HFFc6 (cell line): ENCODE data around the gene FAAP20. TPM values are rescaled to one million over a fixed set of nuclear protein-coding genes. Genes with fewer than 3 reads are reported as not detected.

Experiments
- DNase-seq: peaks from one replicate; pipeline ENCODE4 v3.0.0-alpha.2; 2018
- H3K27ac Mint-ChIP-seq: 2 replicates; pipeline ENCODE4 v1.8.0; 2020; ENCODE audit warnings: mild to moderate bottlenecking, mixed read lengths
- H3K27me3 Mint-ChIP-seq: 2 replicates; pipeline ENCODE4 v1.8.0; 2021; ENCODE audit warnings: mild to moderate bottlenecking, moderate library complexity, mixed read lengths; ENCODE audit not compliant: insufficient read depth
- H3K36me3 Mint-ChIP-seq: 2 replicates; pipeline ENCODE4 v1.8.0; 2021; ENCODE audit warnings: low read depth, mixed read lengths
- H3K4me1 Mint-ChIP-seq: 2 replicates; pipeline ENCODE4 v1.8.0; 2020; ENCODE audit warnings: low read depth, mixed read lengths
- H3K4me3 Mint-ChIP-seq: 2 replicates; pipeline ENCODE4 v1.8.0; 2020; ENCODE audit warnings: mild to moderate bottlenecking, moderate library complexity, mixed read lengths
- H3K9me3 Mint-ChIP-seq: 2 replicates; pipeline ENCODE4 v1.8.0; 2020; ENCODE audit warnings: mild to moderate bottlenecking, mixed read lengths
- total RNA-seq, 6 experiments: library from RNA; stranded (reverse); fragmentation: NEBNext Ultra II Directional; extraction: Animal tissue kit (Norgen Biotek cat#: 25700); gene quantifications; 2 replicates in 1 of 6; 3 replicates in 5 of 6; pipeline ENCODE4 v1.2.3, GENCODE V29; 2021
- TF ChIP-seq, protein P1 (sequence below): fragments of 200-600 bp; sonication (generic); IDR thresholded peaks from 2 replicates; pipeline ENCODE4 v1.5.0; 2021; ENCODE audit warnings: antibody characterized with exemption, mild to moderate bottlenecking

The FAAP20 gene
- total RNA-seq, 6 experiments from 2014 or later, result 75.3 to 97.4 (median 82.7) TPM

DNA sequence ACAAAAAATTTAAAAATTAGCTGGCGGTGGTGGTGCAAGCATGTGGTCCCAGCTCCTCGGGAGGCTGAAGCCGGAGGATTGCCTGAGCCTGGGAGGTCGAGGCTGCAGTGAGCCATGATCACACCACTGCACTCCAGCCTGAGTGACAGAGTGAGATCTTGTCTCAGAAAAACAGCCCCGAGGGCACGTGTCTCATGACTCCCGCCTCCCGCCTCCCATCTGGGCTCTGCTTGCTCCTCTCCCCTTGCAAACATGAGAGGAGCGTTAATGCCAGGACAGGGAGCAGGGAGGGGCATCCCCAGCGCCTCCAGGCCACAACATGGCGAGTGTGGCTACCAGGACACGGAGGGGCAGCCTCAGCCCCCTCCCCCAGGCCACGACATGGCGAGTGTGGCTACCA, 28.3 kb downstream of the FAAP20 start:
- DNase-seq, result no peak
- H3K9me3 Mint-ChIP-seq, result peaks cover 22% of the 10 kb centered on the region
- peaks cover 11% of the 10 kb centered on the region for H3K4me1 Mint-ChIP-seq
- H3K36me3 Mint-ChIP-seq, result peaks cover 5% of the 10 kb centered on the region
- H3K27me3 Mint-ChIP-seq, result peaks cover 39% of the 10 kb centered on the region
- no peak overlapping the region for H3K27ac Mint-ChIP-seq
- H3K4me3 Mint-ChIP-seq, result no peak overlapping the region
- TF ChIP-seq, protein P1, sequence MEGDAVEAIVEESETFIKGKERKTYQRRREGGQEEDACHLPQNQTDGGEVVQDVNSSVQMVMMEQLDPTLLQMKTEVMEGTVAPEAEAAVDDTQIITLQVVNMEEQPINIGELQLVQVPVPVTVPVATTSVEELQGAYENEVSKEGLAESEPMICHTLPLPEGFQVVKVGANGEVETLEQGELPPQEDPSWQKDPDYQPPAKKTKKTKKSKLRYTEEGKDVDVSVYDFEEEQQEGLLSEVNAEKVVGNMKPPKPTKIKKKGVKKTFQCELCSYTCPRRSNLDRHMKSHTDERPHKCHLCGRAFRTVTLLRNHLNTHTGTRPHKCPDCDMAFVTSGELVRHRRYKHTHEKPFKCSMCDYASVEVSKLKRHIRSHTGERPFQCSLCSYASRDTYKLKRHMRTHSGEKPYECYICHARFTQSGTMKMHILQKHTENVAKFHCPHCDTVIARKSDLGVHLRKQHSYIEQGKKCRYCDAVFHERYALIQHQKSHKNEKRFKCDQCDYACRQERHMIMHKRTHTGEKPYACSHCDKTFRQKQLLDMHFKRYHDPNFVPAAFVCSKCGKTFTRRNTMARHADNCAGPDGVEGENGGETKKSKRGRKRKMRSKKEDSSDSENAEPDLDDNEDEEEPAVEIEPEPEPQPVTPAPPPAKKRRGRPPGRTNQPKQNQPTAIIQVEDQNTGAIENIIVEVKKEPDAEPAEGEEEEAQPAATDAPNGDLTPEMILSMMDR, result no peak

DNA sequence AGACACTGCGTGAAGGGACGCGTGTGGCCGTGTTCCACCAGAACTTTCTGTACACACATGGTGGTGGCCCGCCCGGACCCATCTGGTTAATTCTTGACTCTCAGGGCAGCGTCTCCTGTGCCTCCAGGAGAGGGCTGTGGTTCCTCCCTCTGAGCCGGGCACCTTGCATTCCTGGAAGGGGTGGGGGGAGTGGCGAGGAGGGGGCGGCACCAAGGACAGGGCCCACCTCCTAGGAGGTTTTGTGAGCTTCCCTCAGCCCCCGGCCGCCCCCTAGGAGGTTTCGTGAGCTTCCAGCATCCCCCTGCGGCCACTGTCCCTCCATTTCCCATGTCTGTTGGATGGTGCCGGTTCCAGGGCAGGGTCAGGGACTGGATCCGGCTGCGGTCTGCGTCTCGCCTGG, 28.9 kb downstream of the FAAP20 start:
- H3K27me3 Mint-ChIP-seq, result peaks cover 39% of the 10 kb centered on the region
- peaks cover 5% of the 10 kb centered on the region for H3K36me3 Mint-ChIP-seq
- no peak overlapping the region for H3K27ac Mint-ChIP-seq
- peaks cover 22% of the 10 kb centered on the region for H3K9me3 Mint-ChIP-seq
- peaks cover 8% of the 10 kb centered on the region for H3K4me1 Mint-ChIP-seq
- TF ChIP-seq, protein P1, result no peak
- no peak for DNase-seq
- H3K4me3 Mint-ChIP-seq, result no peak overlapping the region

DNA sequence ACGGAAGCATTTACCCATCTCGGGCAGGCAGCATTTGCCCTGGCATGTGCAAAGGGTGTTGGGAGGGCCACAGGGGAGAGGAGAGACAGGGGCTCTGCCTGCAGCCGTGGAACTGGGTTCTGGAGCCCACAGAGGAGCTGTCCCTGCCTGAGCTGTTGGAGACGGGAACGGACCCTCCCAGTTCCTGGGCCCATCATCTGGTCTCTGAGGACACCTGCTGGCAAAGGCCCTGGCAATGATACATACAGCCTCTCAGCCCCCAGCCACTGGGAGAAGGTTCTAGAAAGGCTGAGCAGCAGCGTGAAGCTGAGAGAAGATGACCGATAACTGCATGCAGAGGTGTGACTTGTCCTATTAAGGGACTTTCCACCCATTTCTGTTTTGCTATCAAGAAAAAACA, 31.4 kb downstream of the FAAP20 start:
- Mint-ChIP-seq H3K4me1 (no peaks in the 10 kb centered on the region), H3K9me3 (peaks cover 22% of the 10 kb centered on the region), H3K27me3 (peaks cover 53% of the 10 kb centered on the region), H3K4me3 (no peak overlapping the region), H3K27ac (no peak overlapping the region), H3K36me3 (peaks cover 5% of the 10 kb centered on the region)
- no peak for DNase-seq
- TF ChIP-seq, protein P1, result peak; percentile 46; the same call in 1 of the 2 replicates

- Mint-ChIP-seq H3K4me1 (no peaks in the 10 kb centered on the region), H3K36me3 (peaks cover 5% of the 10 kb centered on the region), H3K27me3 (peaks cover 44% of the 10 kb centered on the region)
These were observed 33.9 kb downstream of the FAAP20 start for GRCh38 chr1:2160451-2161300.

GRCh38 chr1:2159124-2159523, 35.4 kb downstream of the FAAP20 start:
- peaks cover 11% of the 10 kb centered on the region for H3K36me3 Mint-ChIP-seq
- peaks cover 13% of the 10 kb centered on the region for H3K9me3 Mint-ChIP-seq
- peaks cover 39% of the 10 kb centered on the region for H3K27me3 Mint-ChIP-seq
- no peaks in the 10 kb centered on the region for H3K4me1 Mint-ChIP-seq
- H3K27ac Mint-ChIP-seq, result no peak overlapping the region
- no peak for DNase-seq
- no peak overlapping the region for H3K4me3 Mint-ChIP-seq
- TF ChIP-seq, protein P1, result no peak

More at GRCh38 chr1:2160451-2161300, 33.9 kb downstream of the FAAP20 start:
- Mint-ChIP-seq H3K9me3 (peaks cover 22% of the 10 kb centered on the region), H3K27ac (no peak overlapping the region), H3K4me3 (no peak overlapping the region)
- TF ChIP-seq, protein P1, result no peak
- no peak for DNase-seq
